DMS153 treated with DMSO at 0.1 percent for 48 hours (cell line): ENCODE measurements around the gene ANGPTL4.

ENCODE experiments used
- DNase-seq: peaks from one replicate; lab custom pipeline; 2025; ENCODE audit not compliant: unreplicated experiment; lab: John Stamatoyannopoulos, UW

Gene ANGPTL4

GRCh38 chr19:8387688-8388611, 24.0 kb downstream of the ANGPTL4 start:
- DNase-seq: no peak

- DNase-seq: no peak
Observed at GRCh38 chr19:8388612-8388958, 24.6 kb downstream of the ANGPTL4 start.

GRCh38 chr19:8389891-8390616, 26.1 kb downstream of the ANGPTL4 start, which contains the start of gene RAB11B:
Gene RAB11B (plus strand): TSS chr19:8390360. CDS start chr19:8390417, 57 bp downstream.
- DNase-seq: peak; percentile 100

GRCh38 chr19:8390617-8390981, 26.6 kb downstream of the ANGPTL4 start:
- peak; percentile 82 for DNase-seq

- DNase-seq: no peak
Observed at GRCh38 chr19:8391198-8392016, 27.5 kb downstream of the ANGPTL4 start.

GRCh38 chr19:8392017-8392591, 28.1 kb downstream of the ANGPTL4 start:
- no peak for DNase-seq

- DNase-seq: no peak
Observed at GRCh38 chr19:8393192-8393870, 29.4 kb downstream of the ANGPTL4 start.

- DNase-seq: no peak
Observed at GRCh38 chr19:8393871-8394250, 29.9 kb downstream of the ANGPTL4 start.

GRCh38 chr19:8395621-8396082, 31.7 kb downstream of the ANGPTL4 start:
- DNase-seq: no peak

GRCh38 chr19:8396185-8396562, 32.2 kb downstream of the ANGPTL4 start:
- DNase-seq: no peak

- no peak for DNase-seq
Observed at GRCh38 chr19:8396563-8397203, 32.7 kb downstream of the ANGPTL4 start.

- DNase-seq: no peak
Observed at GRCh38 chr19:8397271-8397670, 33.3 kb downstream of the ANGPTL4 start.

- no peak for DNase-seq
Observed at GRCh38 chr19:8397746-8398310, 33.9 kb downstream of the ANGPTL4 start.

- DNase-seq: no peak
Observed at GRCh38 chr19:8398311-8398771, 34.4 kb downstream of the ANGPTL4 start.

- no peak for DNase-seq
Observed at GRCh38 chr19:8399681-8400188, 35.8 kb downstream of the ANGPTL4 start.

- DNase-seq: no peak
Observed at GRCh38 chr19:8401981-8402411, 38.0 kb downstream of the ANGPTL4 start.

- DNase-seq: no peak
Observed at GRCh38 chr19:8403098-8403819, 39.3 kb downstream of the ANGPTL4 start.

- no peak for DNase-seq
Observed at GRCh38 chr19:8403820-8404109, 39.8 kb downstream of the ANGPTL4 start.
